Caco-2 (cell line): Measurements from ENCODE around the gene XCL1. TPM values are rescaled to one million over a fixed set of nuclear protein-coding genes. Genes with fewer than 3 reads are reported as not detected.

Experiments used
- BruUV-seq: library from RNA; stranded (reverse); fragments of 400-500 nt; replicated peaks from 2 replicates; lab custom pipeline; 2021; lab: Mats Ljungman, UMichigan
- CTCF ChIA-PET: fragments of 300-600 bp; sonication (Branson Sonifier 250); formaldehyde crosslinking; loops from one replicate; lab custom pipeline; 2022; ENCODE audit warnings: antibody characterized with exemption; lab: Charles Lee
- POLR2A ChIA-PET: fragments of 300-600 bp; sonication (Branson Sonifier 250); formaldehyde crosslinking; loops from one replicate; lab custom pipeline; 2022; ENCODE audit warnings: antibody characterized with exemption; lab: Charles Lee
- DNase-seq, 2 experiments: peaks; one replicate each; pipeline versions ENCODE4 v3.0.0 to v3.0.0-alpha.2; 2020 to 2022
- H3K27me3 ChIP-seq: replicated peaks from 2 replicates; pipeline ENCODE4 v1.6.0; 2011; ENCODE audit warnings: low read length; ENCODE audit not compliant: control insufficient read depth, insufficient read depth
- H3K36me3 ChIP-seq: 2 replicates; pipeline ENCODE4 v1.5.1; 2011; ENCODE audit warnings: low read length; ENCODE audit not compliant: control insufficient read depth, insufficient read depth
- H3K4me1 ChIP-seq: fragments of 250-450 bp; sonication (Bioruptor Pico); 2 replicates; pipeline ENCODE4 v1.5.1; 2020; ENCODE audit warnings: mild to moderate bottlenecking
- H3K4me3 ChIP-seq: 2 replicates; pipeline ENCODE4 v1.5.1; 2011; ENCODE audit warnings: low read depth, mild to moderate bottlenecking, control low read depth, low read length
- H3K9me3 ChIP-seq: fragments of 250-450 bp; sonication (Bioruptor Pico); 2 replicates; pipeline ENCODE4 v1.5.1; 2020; ENCODE audit warnings: mild to moderate bottlenecking, moderate library complexity
- H3K27ac Mint-ChIP-seq: one replicate; pipeline ENCODE4 v1.8.0; 2022; ENCODE audit warnings: mixed read lengths; ENCODE audit not compliant: unreplicated experiment
- H3K27me3 Mint-ChIP-seq: one replicate; pipeline ENCODE4 v1.8.0; 2022; ENCODE audit warnings: mixed read lengths; ENCODE audit not compliant: insufficient read depth, unreplicated experiment
- H3K36me3 Mint-ChIP-seq: one replicate; pipeline ENCODE4 v1.8.0; 2022; ENCODE audit warnings: mild to moderate bottlenecking, mixed read lengths; ENCODE audit not compliant: insufficient read depth, unreplicated experiment
- H3K4me1 Mint-ChIP-seq: one replicate; pipeline ENCODE4 v1.8.0; 2022; ENCODE audit warnings: low read depth, mixed read lengths; ENCODE audit not compliant: unreplicated experiment
- H3K4me3 Mint-ChIP-seq: one replicate; pipeline ENCODE4 v1.8.0; 2022; ENCODE audit warnings: mild to moderate bottlenecking, moderate library complexity, mixed read lengths; ENCODE audit not compliant: unreplicated experiment
- H3K9me3 Mint-ChIP-seq: one replicate; pipeline ENCODE4 v1.8.0; 2022; ENCODE audit warnings: mixed read lengths; ENCODE audit not compliant: unreplicated experiment
- intact Hi-C: fragments of 100-400 bp; cut with micrococcal nuclease; formaldehyde crosslinking; loops from one replicate; pipeline ENCODE4 v1.10.0; 2022; ENCODE audit not compliant: unreplicated experiment
- total RNA-seq: library from RNA; stranded (reverse); gene quantifications from 2 replicates; pipeline ENCODE4 v1.2.3, GENCODE V29; 2022
- TF ChIP-seq, protein P1 (sequence below), 2 experiments: fragments of 200-600 bp in 1 of 2; IDR thresholded peaks; 1 replicate in 1 of 2; 2 replicates in 1 of 2; pipeline versions ENCODE4 v1.5.1 to v1.8.0; 2011 to 2022; ENCODE audit warnings: antibody characterized with exemption in 1 of 2, control low read depth in 1 of 2, inconsistent platforms in 1 of 2, low read depth in 1 of 2, low read length in 1 of 2, mild to moderate bottlenecking in 1 of 2, moderate library complexity in 1 of 2; ENCODE audit not compliant: insufficient read depth in 1 of 2, severe bottlenecking in 1 of 2, unreplicated experiment in 1 of 2

The XCL1 gene
- total RNA-seq, 1 experiment from 2014 or later, result 3.4 TPM

- H3K4me1 Mint-ChIP-seq, result no peaks in the 10 kb centered on the region
- TF ChIP-seq, protein P1, sequence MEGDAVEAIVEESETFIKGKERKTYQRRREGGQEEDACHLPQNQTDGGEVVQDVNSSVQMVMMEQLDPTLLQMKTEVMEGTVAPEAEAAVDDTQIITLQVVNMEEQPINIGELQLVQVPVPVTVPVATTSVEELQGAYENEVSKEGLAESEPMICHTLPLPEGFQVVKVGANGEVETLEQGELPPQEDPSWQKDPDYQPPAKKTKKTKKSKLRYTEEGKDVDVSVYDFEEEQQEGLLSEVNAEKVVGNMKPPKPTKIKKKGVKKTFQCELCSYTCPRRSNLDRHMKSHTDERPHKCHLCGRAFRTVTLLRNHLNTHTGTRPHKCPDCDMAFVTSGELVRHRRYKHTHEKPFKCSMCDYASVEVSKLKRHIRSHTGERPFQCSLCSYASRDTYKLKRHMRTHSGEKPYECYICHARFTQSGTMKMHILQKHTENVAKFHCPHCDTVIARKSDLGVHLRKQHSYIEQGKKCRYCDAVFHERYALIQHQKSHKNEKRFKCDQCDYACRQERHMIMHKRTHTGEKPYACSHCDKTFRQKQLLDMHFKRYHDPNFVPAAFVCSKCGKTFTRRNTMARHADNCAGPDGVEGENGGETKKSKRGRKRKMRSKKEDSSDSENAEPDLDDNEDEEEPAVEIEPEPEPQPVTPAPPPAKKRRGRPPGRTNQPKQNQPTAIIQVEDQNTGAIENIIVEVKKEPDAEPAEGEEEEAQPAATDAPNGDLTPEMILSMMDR (IDR thresholded peaks at IDR 0.05; ENCODE audit: insufficient read depth in 1 of 2, low read depth in 1 of 2, low read length in 1 of 2, severe bottlenecking in 1 of 2, unreplicated experiment in 1 of 2), result no peak
Measured at GRCh38 chr1:168614235-168614634, 37.8 kb downstream of the XCL1 start.

DNA sequence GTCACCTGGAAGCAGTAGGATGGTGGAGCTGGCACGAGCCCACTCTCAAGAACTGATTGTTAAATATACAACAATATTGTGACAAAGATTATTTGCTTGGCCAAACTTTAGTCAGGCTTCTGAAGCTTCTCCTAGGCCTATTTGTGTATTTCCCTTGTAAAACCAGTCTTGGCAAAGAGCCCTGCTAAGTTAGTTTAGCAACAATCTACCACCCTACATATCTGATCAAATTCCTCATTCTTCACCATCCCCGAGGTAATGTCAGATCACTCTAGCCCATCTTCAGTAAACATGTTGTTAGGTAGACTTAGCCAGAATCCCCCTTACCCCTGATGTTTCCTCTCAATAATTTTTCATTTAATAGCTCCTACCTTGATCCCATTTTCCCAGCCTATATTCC, 39.6 kb downstream of the XCL1 start:
- Mint-ChIP-seq H3K27me3 (no peaks in the 10 kb centered on the region), H3K4me3 (no peak overlapping the region), H3K4me1 (no peaks in the 10 kb centered on the region), H3K27ac (no peak overlapping the region), H3K36me3 (no peaks in the 10 kb centered on the region), H3K9me3 (no peaks in the 10 kb centered on the region)
- TF ChIP-seq, protein P1 (IDR thresholded peaks at IDR 0.05; ENCODE audit: insufficient read depth in 1 of 2, low read depth in 1 of 2, low read length in 1 of 2, severe bottlenecking in 1 of 2, unreplicated experiment in 1 of 2), result no peak
- Histone ChIP-seq H3K36me3 (no peaks in the 10 kb centered on the region), H3K27me3 (no peaks in the 10 kb centered on the region), H3K9me3 (no peaks in the 10 kb centered on the region), H3K4me1 (peaks cover under 1% of the 10 kb centered on the region; the same call in 1 of the 2 replicates), H3K4me3 (no peak overlapping the region)
- intact Hi-C loops, result no loop called here
- DNase-seq, result no peak
- BruUV-seq, result no TSS peak
- ChIA-PET POLR2A (no interaction called here), CTCF (no interaction called here)

More at GRCh38 chr1:168614235-168614634, 37.8 kb downstream of the XCL1 start:
- ChIA-PET CTCF (interaction anchor here (0.7 to 1.0 kb wide), 2 partner anchors 14 to 21 kb away, joined by 3 read pairs; no protein-coding TSS in a partner anchor), POLR2A (no interaction called here)
- Histone ChIP-seq H3K36me3 (no peaks in the 10 kb centered on the region), H3K4me1 (no peaks in the 10 kb centered on the region), H3K9me3 (no peaks in the 10 kb centered on the region), H3K27me3 (no peaks in the 10 kb centered on the region), H3K4me3 (no peak overlapping the region)
- no peaks in the 10 kb centered on the region for H3K27me3 Mint-ChIP-seq
- H3K36me3 Mint-ChIP-seq, result no peaks in the 10 kb centered on the region
- H3K27ac Mint-ChIP-seq, result no peak overlapping the region
- intact Hi-C loops, result no loop called here
- H3K9me3 Mint-ChIP-seq, result no peaks in the 10 kb centered on the region
- no peak overlapping the region for H3K4me3 Mint-ChIP-seq
- no TSS peak for BruUV-seq
- no peak for DNase-seq

DNA sequence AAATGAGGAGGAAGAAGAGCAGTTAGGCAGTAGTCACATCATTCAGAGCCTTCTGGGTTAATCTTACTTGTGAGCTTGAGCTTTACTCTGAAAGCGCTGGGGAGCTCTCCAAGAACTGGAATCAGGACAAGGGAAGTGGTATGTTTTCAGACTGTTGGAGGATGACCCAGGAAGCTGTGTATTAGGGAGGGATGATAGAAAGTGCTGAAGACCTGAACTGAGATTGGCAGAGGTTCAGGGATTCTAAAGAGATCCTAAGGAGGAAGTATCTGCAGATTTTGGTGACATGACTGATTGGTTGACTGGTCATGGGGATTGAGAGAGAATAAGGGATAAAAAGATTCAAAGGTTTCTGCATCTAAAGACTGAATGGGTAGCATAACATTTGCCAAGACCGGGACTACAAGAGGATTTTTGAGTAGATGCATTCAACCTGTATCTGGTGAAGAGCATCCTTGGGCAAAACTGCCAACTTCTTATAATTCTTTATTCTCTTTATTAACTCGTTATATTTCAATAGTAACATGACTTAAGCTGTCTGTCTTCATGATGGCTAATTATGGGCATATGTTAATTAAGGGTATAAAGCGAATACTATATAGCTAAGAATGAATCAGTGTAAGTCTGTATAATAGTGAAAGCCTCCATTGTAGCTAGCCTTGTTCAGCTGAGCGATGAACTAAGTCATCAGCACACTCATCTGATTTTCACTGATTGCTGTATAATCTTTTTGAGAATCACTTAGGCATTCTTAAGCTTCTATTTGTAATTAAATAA, 41.8 kb downstream of the XCL1 start:
- no peak for DNase-seq
- no peaks in the 10 kb centered on the region for H3K9me3 Mint-ChIP-seq
- ChIA-PET CTCF (interaction anchor here (1.0 to 1.1 kb wide), 3 partner anchors 15 to 20 kb away, joined by 3 to 4 read pairs (median 3); no protein-coding TSS in a partner anchor), POLR2A (no interaction called here)
- TF ChIP-seq, protein P1 (IDR thresholded peaks at IDR 0.05; ENCODE audit: insufficient read depth in 1 of 2, low read depth in 1 of 2, low read length in 1 of 2, severe bottlenecking in 1 of 2, unreplicated experiment in 1 of 2), result no peak
- Histone ChIP-seq H3K36me3 (no peaks in the 10 kb centered on the region), H3K4me1 (peaks cover 9% of the 10 kb centered on the region; the same call in 1 of the 2 replicates), H3K9me3 (no peaks in the 10 kb centered on the region), H3K27me3 (no peaks in the 10 kb centered on the region), H3K4me3 (no peak overlapping the region)
- no peak overlapping the region for H3K27ac Mint-ChIP-seq
- no peaks in the 10 kb centered on the region for H3K27me3 Mint-ChIP-seq
- no peak overlapping the region for H3K4me3 Mint-ChIP-seq
- intact Hi-C loops, result no loop called here
- no peaks in the 10 kb centered on the region for H3K4me1 Mint-ChIP-seq
- H3K36me3 Mint-ChIP-seq, result no peaks in the 10 kb centered on the region
- BruUV-seq, result no TSS peak
